Transverse colon (tissue), 4 donors: ENCODE measurements around the gene PHACTR3. TPM values are rescaled to one million over a fixed set of nuclear protein-coding genes. Genes with fewer than 3 reads are reported as not detected.
A peak's percentile ranks its signal among the peaks of the same experiment; 100 is the strongest.

Experiments
- DNase-seq: peaks from one replicate; pipeline ENCODE4 v3.0.0-alpha.2; 2019
- H3K27ac ChIP-seq, 4 donors: fragments of 200-600 bp; sonication (generic); 2 replicates each; pipeline ENCODE4 v1.5.1; 2016 to 2018; ENCODE audit warnings: inconsistent platforms in 4 of 4
- H3K27me3 ChIP-seq: fragments of 200-600 bp; sonication (generic); 2 replicates; pipeline ENCODE4 v1.5.1; 2017; ENCODE audit warnings: inconsistent platforms
- H3K36me3 ChIP-seq, 4 donors: fragments of 200-600 bp; sonication (generic); 2 replicates each; pipeline ENCODE4 v1.5.1; 2017 to 2019; ENCODE audit warnings: inconsistent platforms in 4 of 4
- H3K4me1 ChIP-seq, 4 donors: fragments of 200-600 bp; sonication (generic); 2 replicates each; pipeline ENCODE4 v1.5.1; 2017 to 2020; ENCODE audit warnings: inconsistent platforms in 4 of 4
- H3K4me3 ChIP-seq, 4 donors: fragments of 200-600 bp; sonication (generic); 1 replicate in 1 of 4; 2 replicates in 3 of 4; pipeline versions ENCODE4 v1.5.1 to v1.6.1; 2017 to 2019; ENCODE audit warnings: inconsistent platforms in 4 of 4
- H3K9me3 ChIP-seq, 2 donors: fragments of 200-600 bp; sonication (generic); 2 replicates each; pipeline ENCODE4 v1.5.1; 2017 to 2019; ENCODE audit warnings: inconsistent platforms in 2 of 2
- CTCF ChIP-seq, 5 experiments: fragments of 200-600 bp in 3 of 5; fragments of 450-650 bp in 2 of 5; sonication (generic) in 3 of 5; IDR thresholded peaks; 1 replicate in 2 of 5; 2 replicates in 3 of 5; pipeline ENCODE4 v1.5.1; 2016 to 2017; ENCODE audit warnings: antibody characterized with exemption in 5 of 5, inconsistent platforms in 3 of 5, mild to moderate bottlenecking in 2 of 5, moderate library complexity in 1 of 5
- EP300 ChIP-seq: sonication (generic); formaldehyde crosslinking; IDR thresholded peaks from one replicate; pipeline ENCODE4 v1.6.1; 2017; ENCODE audit warnings: antibody characterized with exemption, low read depth
- POLR2A ChIP-seq: fragments of 450-650 bp; IDR thresholded peaks from one replicate; pipeline ENCODE4 v1.6.1; 2016; ENCODE audit warnings: antibody characterized with exemption, mild to moderate bottlenecking, moderate library complexity
- POLR2AphosphoS5 ChIP-seq, 3 donors: sonication (generic); formaldehyde crosslinking; IDR thresholded peaks; one replicate each; pipeline ENCODE4 v1.6.1; 2016; ENCODE audit warnings: antibody characterized with exemption in 3 of 3
- WGBS, 2 donors: methylation state at CpG; one replicate each; pipeline ENCODE4 v1.1.5; 2018; ENCODE audit warnings: low coverage in 1 of 2; 5-methylcytosine and 5-hydroxymethylcytosine counted together
- in situ Hi-C, 4 donors: fragments of 200-750 bp; cut with MboI; loops; one replicate each; pipeline versions ENCODE4 v1.15.0 to v1.15.1; 2017; ENCODE audit warnings: low sequenced_read_pairs in 3 of 4, low pct_ligation_motif_present in 1 of 4, low pct_unique_long_range_greater_than_20kb in 1 of 4
- intact Hi-C: fragments of 100-400 bp; cut with DNase I; formaldehyde crosslinking; loops from one replicate; pipeline ENCODE4 v1.15.1; 2023; ENCODE audit warnings: low total_unique reads
- total RNA-seq, 4 donors: library from RNA; depleted of rRNA; stranded (reverse); fragments of >200 nt; gene quantifications; one replicate each; pipeline ENCODE4 v1.1.0, GENCODE V29; 2016

The PHACTR3 gene
- total RNA-seq, 4 donors from 2014 or later = 1.6 to 7.1 (median 5.6) TPM

GRCh38 chr20:59749301-59749700 is 145.0 kb downstream of the PHACTR3 start:
- Histone ChIP-seq H3K27ac (peak overlapping the region; percentile 46 to 63 (median 50)), H3K4me3 (no peak overlapping the region), H3K4me1 (peaks cover 0 to 10% (median 5%) of the 10 kb centered on the region in 4 donors), H3K27me3 (peaks cover 8% of the 10 kb centered on the region), H3K9me3 (no peaks in the 10 kb centered on the region), H3K36me3 (no peaks in the 10 kb centered on the region)
- intact Hi-C loops = loop anchor here (10.0 kb wide), 1 partner anchor 134 kb away; no protein-coding TSS in a partner anchor
- in situ Hi-C loops = loop anchor here in 1 of 4 donors (10.0 kb wide), 1 partner anchor 154 kb away; no protein-coding TSS in a partner anchor
- no peak for DNase-seq
- TF ChIP-seq POLR2AphosphoS5 (IDR thresholded peaks at IDR 0.05) (no peak), CTCF (IDR thresholded peaks at IDR 0.05) (no peak), POLR2A (no peak), EP300 (no peak)
- 51 to 68% methylated on average over 5 to 12 of the region's 12 CpGs for WGBS, 2 donors

DNA sequence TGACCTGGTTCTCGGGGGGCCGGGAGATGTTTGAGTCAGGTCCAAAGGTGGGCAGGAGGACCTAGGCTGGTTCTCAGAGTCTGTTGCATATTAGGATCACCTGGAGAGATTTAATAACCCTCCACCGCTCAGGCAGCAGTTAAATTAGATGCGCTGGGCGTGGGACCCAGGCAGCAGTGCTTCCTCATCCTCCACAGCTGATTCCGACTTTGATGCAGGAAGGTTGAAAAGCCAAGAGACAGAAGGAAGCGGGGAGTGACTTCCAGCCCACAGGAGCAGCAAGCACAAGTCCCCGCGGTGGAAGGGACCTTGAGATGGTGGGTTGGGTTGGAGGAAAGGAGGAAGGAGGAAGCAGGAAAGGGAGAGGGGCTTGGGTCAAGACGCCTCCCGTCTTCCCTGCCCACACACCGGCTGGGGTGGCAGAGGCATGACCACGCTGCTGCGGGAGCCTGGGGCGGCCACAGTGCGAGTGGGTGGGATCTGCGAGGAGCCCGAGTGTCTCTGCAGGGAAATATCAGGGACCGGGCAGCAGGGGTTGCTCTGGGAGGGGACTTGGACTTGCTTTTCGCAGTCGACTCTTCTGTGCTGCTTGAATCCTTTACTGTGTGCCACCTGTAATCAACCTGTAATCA is 146.0 kb downstream of the PHACTR3 start:
- Histone ChIP-seq H3K9me3 (no peaks in the 10 kb centered on the region), H3K27ac (no peak overlapping the region), H3K27me3 (peaks cover 11% of the 10 kb centered on the region), H3K4me1 (peaks cover 0 to 10% (median 5%) of the 10 kb centered on the region in 4 donors), H3K4me3 (no peak overlapping the region), H3K36me3 (no peaks in the 10 kb centered on the region)
- intact Hi-C loops = no loop called here
- no peak for DNase-seq
- no peak for TF ChIP-seq POLR2AphosphoS5 (IDR thresholded peaks at IDR 0.05)
- TF ChIP-seq POLR2A = no peak
- TF ChIP-seq EP300 = no peak
- TF ChIP-seq CTCF (IDR thresholded peaks at IDR 0.05) = no peak
- in situ Hi-C loops = loop anchor here in 3 of 4 donors (10.0 to 25.0 kb wide), 3 partner anchors 156 to 176 kb away; no protein-coding TSS in a partner anchor
- WGBS, 2 donors = 71 to 100% methylated on average over 1 to 19 of the region's 21 CpGs

GRCh38 chr20:59751075-59751711 is 146.9 kb downstream of the PHACTR3 start:
- intact Hi-C loops = no loop called here
- DNase-seq = peak; percentile 67
- H3K27me3 ChIP-seq = peaks cover 17% of the 10 kb centered on the region
- no peaks in the 10 kb centered on the region for H3K36me3 ChIP-seq
- WGBS, 2 donors = 38% methylated on average over 12 of the region's 21 CpGs; no CpG with 5 or more reads in 1 of the 2 donors
- peaks cover 0 to 10% (median 5%) of the 10 kb centered on the region in 4 donors for H3K4me1 ChIP-seq
- in situ Hi-C loops = loop anchor here in 3 of 4 donors (10.0 to 25.0 kb wide), 3 partner anchors 156 to 176 kb away; no protein-coding TSS in a partner anchor
- TF ChIP-seq EP300 (no peak), CTCF (IDR thresholded peaks at IDR 0.05) (peak; percentile 59 to 75 (median 71))
- H3K27ac ChIP-seq = no peak overlapping the region
- no peak overlapping the region for H3K4me3 ChIP-seq
- H3K9me3 ChIP-seq = no peaks in the 10 kb centered on the region

DNA sequence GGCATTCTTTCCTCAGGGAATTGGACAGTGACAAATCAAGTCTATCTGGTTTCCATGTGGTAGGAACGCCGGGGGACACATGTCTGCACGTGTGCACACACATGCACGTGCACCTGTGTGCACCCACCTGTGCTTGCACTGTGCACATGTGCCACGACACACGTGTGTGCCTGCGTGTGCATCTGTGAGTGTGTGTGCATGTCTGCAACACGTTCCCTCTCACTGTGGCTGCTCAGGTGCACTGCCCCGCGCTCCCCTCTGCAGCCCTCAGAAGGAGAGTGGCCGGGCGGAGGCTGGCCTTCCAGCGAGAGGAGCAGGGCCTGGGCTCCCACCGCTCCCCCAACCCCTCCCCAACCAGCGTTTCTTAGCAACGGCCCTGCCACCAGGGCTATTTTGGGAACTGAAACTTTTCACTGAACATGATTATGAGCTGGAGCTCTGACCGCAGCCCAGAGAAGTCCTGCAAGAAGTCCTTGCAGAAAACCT is 147.8 kb downstream of the PHACTR3 start:
- H3K4me1 ChIP-seq = peaks cover 0 to 10% (median 5%) of the 10 kb centered on the region in 4 donors
- DNase-seq = peak; percentile 64
- intact Hi-C loops = no loop called here
- H3K36me3 ChIP-seq = no peaks in the 10 kb centered on the region
- TF ChIP-seq POLR2A (no peak), CTCF (IDR thresholded peaks at IDR 0.05) (no peak), EP300 (no peak), POLR2AphosphoS5 (IDR thresholded peaks at IDR 0.05) (no peak)
- H3K4me3 ChIP-seq = no peak overlapping the region
- WGBS, 2 donors = 34% methylated on average over 13 of the region's 17 CpGs; no CpG with 5 or more reads in 1 of the 2 donors
- no peak overlapping the region for H3K27ac ChIP-seq
- peaks cover 17% of the 10 kb centered on the region for H3K27me3 ChIP-seq
- in situ Hi-C loops = loop anchor here in 3 of 4 donors (10.0 to 25.0 kb wide), 3 partner anchors 157 to 177 kb away; no protein-coding TSS in a partner anchor
- no peaks in the 10 kb centered on the region for H3K9me3 ChIP-seq
